ENCODE measurements around the gene RTCB. TPM values are rescaled to one million over a fixed set of nuclear protein-coding genes. Genes with fewer than 3 reads are reported as not detected.

Gene RTCB
- total and polyA plus RNA-seq, 2 of the 13 experiments (the other 11 are each of a cell fraction or from before 2014, with no cell fraction given) = 108 to 167 TPM

- no peak for TF ChIP-seq ZNF646 (CRISPR knock-in tag; IDR thresholded peaks at IDR 0.05)
- no peak for TF ChIP-seq ZNF557 (CRISPR knock-in tag; IDR thresholded peaks at IDR 0.05)
- TF ChIP-seq ZNF580 (CRISPR knock-in tag; IDR thresholded peaks at IDR 0.05; ENCODE audit: borderline replicate concordance, low read depth) = peak; percentile 37; the same call in 1 of the 2 replicates
- TF ChIP-seq BCL3 (CRISPR knock-in tag; IDR thresholded peaks at IDR 0.05) = 0 out of 2 replicates have a peak, but pooled peaks have one; percentile 41
- no peak for TF ChIP-seq ZBTB40 (IDR thresholded peaks at IDR 0.05)
- TF ChIP-seq ZBTB40 (CRISPR knock-in tag; IDR thresholded peaks at IDR 0.05) = peak; percentile 56
- TF ChIP-seq DPF2 (CRISPR knock-in tag; IDR thresholded peaks at IDR 0.05; ENCODE audit: borderline replicate concordance, low read depth) = no peak
These were observed at the start of gene RTCB (continued) for GRCh38 chr22:32411829-32412592.
